Kidney epithelial cell (primary cell): Measurements from ENCODE around the gene NDRG3. TPM values are rescaled to one million over a fixed set of nuclear protein-coding genes. Genes with fewer than 3 reads are reported as not detected.

Source experiments
- DNase-seq: peaks from one replicate; pipeline ENCODE4 v3.0.0-alpha.2; 2010; ENCODE audit warnings: low read depth
- H3K27me3 ChIP-seq: 2 replicates; pipeline ENCODE4 v1.6.0; 2011; ENCODE audit warnings: low read length; ENCODE audit not compliant: control insufficient read depth, insufficient read depth
- H3K36me3 ChIP-seq: 2 replicates; pipeline ENCODE4 v1.5.1; 2011; ENCODE audit warnings: low read length; ENCODE audit not compliant: control insufficient read depth, insufficient read depth
- H3K4me3 ChIP-seq: 2 replicates; pipeline ENCODE4 v1.5.1; 2011; ENCODE audit warnings: low read depth, mild to moderate bottlenecking, control low read depth, low read length
- total RNA-seq: library from RNA; depleted of rRNA; stranded (reverse); fragments of >200 nt; gene quantifications from 2 replicates; pipeline ENCODE4 v1.2.3, GENCODE V29; 2015
- TF ChIP-seq, protein P1 (sequence below): IDR thresholded peaks from 2 replicates; pipeline ENCODE4 v1.5.1; 2011; ENCODE audit warnings: mild to moderate bottlenecking, moderate library complexity, low read length, control low read depth, inconsistent platforms; ENCODE audit not compliant: insufficient read depth, poor library complexity, severe bottlenecking

The NDRG3 gene
- total RNA-seq, 1 donor from 2014 or later = 20.2 TPM

DNA sequence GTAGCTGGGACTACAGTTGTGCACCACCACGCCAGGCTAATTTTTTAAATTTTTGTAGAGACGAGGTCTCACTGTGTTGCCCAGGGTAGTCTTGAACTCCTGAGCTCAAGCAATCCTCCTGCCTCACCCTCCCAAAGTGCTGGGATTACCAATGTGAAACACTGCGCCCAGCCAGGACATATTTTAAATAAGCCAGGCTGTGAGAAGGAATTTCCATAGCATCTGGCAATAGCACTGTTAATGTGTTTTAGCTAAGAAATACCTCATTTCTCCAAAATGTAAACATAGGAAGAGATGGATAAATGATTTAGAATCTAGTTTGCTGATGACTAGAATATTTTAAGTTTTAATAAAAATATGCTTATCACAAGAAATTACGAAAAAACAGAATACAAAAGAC, 72.9 kb downstream of the NDRG3 start:
- H3K4me3 ChIP-seq = no peak overlapping the region
- no peaks in the 10 kb centered on the region for H3K27me3 ChIP-seq
- no peak for DNase-seq
- no peaks in the 10 kb centered on the region for H3K36me3 ChIP-seq
- TF ChIP-seq, protein P1, sequence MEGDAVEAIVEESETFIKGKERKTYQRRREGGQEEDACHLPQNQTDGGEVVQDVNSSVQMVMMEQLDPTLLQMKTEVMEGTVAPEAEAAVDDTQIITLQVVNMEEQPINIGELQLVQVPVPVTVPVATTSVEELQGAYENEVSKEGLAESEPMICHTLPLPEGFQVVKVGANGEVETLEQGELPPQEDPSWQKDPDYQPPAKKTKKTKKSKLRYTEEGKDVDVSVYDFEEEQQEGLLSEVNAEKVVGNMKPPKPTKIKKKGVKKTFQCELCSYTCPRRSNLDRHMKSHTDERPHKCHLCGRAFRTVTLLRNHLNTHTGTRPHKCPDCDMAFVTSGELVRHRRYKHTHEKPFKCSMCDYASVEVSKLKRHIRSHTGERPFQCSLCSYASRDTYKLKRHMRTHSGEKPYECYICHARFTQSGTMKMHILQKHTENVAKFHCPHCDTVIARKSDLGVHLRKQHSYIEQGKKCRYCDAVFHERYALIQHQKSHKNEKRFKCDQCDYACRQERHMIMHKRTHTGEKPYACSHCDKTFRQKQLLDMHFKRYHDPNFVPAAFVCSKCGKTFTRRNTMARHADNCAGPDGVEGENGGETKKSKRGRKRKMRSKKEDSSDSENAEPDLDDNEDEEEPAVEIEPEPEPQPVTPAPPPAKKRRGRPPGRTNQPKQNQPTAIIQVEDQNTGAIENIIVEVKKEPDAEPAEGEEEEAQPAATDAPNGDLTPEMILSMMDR = no peak

GRCh38 chr20:36670665-36671357, 75.1 kb downstream of the NDRG3 start:
- no peak for DNase-seq
- H3K27me3 ChIP-seq = no peaks in the 10 kb centered on the region
- TF ChIP-seq, protein P1 = no peak

GRCh38 chr20:36666181-36666740, 79.6 kb downstream of the NDRG3 start:
- H3K4me3 ChIP-seq = no peak overlapping the region
- no peaks in the 10 kb centered on the region for H3K27me3 ChIP-seq
- no peaks in the 10 kb centered on the region for H3K36me3 ChIP-seq
- no peak for DNase-seq
- TF ChIP-seq, protein P1 = no peak

More at GRCh38 chr20:36670665-36671357, 75.1 kb downstream of the NDRG3 start:
- Histone ChIP-seq H3K4me3 (no peak overlapping the region), H3K36me3 (no peaks in the 10 kb centered on the region)

DNA sequence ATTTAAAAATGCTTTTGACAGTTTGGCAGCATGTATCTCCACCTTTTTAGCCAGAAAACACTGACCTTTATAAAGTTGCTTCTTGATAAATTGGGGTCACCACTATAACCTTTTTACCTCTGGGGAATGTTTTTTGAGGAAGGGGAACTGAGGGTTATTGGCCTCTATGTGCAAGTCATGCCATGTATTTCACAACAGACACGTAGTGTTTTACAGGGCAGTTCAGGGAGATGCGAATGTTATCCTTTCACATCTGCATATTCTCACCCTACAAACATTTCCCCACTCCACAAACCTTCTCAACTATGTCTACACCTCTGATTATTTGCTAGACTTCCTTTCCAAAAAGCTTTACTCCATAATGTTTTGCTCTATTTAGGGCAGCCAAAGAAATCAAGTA, 82.9 kb downstream of the NDRG3 start:
- TF ChIP-seq, protein P1 = no peak
- Histone ChIP-seq H3K4me3 (no peak overlapping the region), H3K36me3 (no peaks in the 10 kb centered on the region), H3K27me3 (no peaks in the 10 kb centered on the region)
- DNase-seq = no peak

GRCh38 chr20:36658300-36658699, 87.6 kb downstream of the NDRG3 start:
- TF ChIP-seq, protein P1 = no peak
- DNase-seq = no peak

More at GRCh38 chr20:36658300-36658699, 87.6 kb downstream of the NDRG3 start:
- peaks cover under 1% of the 10 kb centered on the region for H3K36me3 ChIP-seq
- no peak overlapping the region for H3K4me3 ChIP-seq
- no peaks in the 10 kb centered on the region for H3K27me3 ChIP-seq
